H1 (cell line): ENCODE results near the gene SSH2. TPM values are rescaled to one million over a fixed set of nuclear protein-coding genes. Genes with fewer than 3 reads are reported as not detected.

ENCODE experiments used
- CTCF ChIA-PET: fragments of 300-600 bp; sonication (Branson Sonifier 250); formaldehyde crosslinking; loops from one replicate; lab custom pipeline; 2021; ENCODE audit not compliant: partially characterized antibody; lab: Charles Lee
- POLR2A ChIA-PET: fragments of 300-600 bp; sonication (Branson Sonifier 250); formaldehyde crosslinking; loops from one replicate; lab custom pipeline; 2021; ENCODE audit warnings: inconsistent platforms; ENCODE audit not compliant: partially characterized antibody; lab: Charles Lee
- DNase-seq, 2 experiments: peaks; one replicate each; pipeline versions ENCODE4 v3.0.0 to v3.0.0-alpha.2; 2010 to 2022; ENCODE audit warnings: low spot score in 2 of 2, low read depth in 1 of 2, mixed read lengths in 1 of 2
- FAIRE-seq: peaks from 2 replicates; lab custom pipeline; 2011; peaks lifted over from hg19 to GRCh38; lab: Jason Lieb, UNC
- H2AFZ ChIP-seq: 2 replicates; pipeline ENCODE4 v1.8.1; 2012; ENCODE audit warnings: low read length, inconsistent platforms
- H2AK5ac ChIP-seq: 2 replicates; pipeline ENCODE4 v1.6.1; 2013; ENCODE audit warnings: low read depth, low read length
- H2BK120ac ChIP-seq: replicated peaks from 2 replicates; pipeline ENCODE3; 2013; ENCODE audit warnings: low read depth, low read length, inconsistent platforms
- H2BK12ac ChIP-seq: 2 replicates; pipeline ENCODE4 v1.6.1; 2013; ENCODE audit warnings: low read depth, low read length
- H2BK15ac ChIP-seq: 2 replicates; pipeline ENCODE4 v1.6.1; 2013; ENCODE audit warnings: low read length
- H2BK20ac ChIP-seq: 2 replicates; pipeline ENCODE4 v1.6.1; 2013; ENCODE audit warnings: low read length
- H2BK5ac ChIP-seq: 2 replicates; pipeline ENCODE4 v1.6.1; 2013; ENCODE audit warnings: low read depth, low read length
- H3K14ac ChIP-seq: 2 replicates; pipeline ENCODE4 v1.6.1; 2013; ENCODE audit warnings: inconsistent platforms; ENCODE audit not compliant: insufficient read length
- H3K18ac ChIP-seq: 2 replicates; pipeline ENCODE4 v1.6.1; 2013; ENCODE audit warnings: low read length; ENCODE audit errors: extremely low read depth
- H3K23ac ChIP-seq: 2 replicates; pipeline ENCODE4 v1.6.1; 2013; ENCODE audit warnings: inconsistent platforms; ENCODE audit not compliant: insufficient read length
- H3K23me2 ChIP-seq: 2 replicates; pipeline ENCODE4 v1.6.1; 2013; ENCODE audit warnings: low read depth, low read length
- H3K27ac ChIP-seq: 2 replicates; pipeline ENCODE4 v1.6.1; 2011; ENCODE audit warnings: low read depth, low read length, inconsistent platforms
- H3K27me3 ChIP-seq, 4 experiments: replicated peaks in 1 of 4; 1 replicate in 1 of 4; 2 replicates in 3 of 4; pipeline versions ENCODE4 v1.6.1 to v1.8.1; 2011 to 2013; ENCODE audit warnings: low read length in 3 of 4, mild to moderate bottlenecking in 3 of 4, inconsistent platforms in 2 of 4, mixed read lengths in 2 of 4, moderate library complexity in 1 of 4; ENCODE audit not compliant: control insufficient read depth in 3 of 4, insufficient read depth in 3 of 4; ENCODE audit errors: extremely low read depth in 1 of 4
- H3K36me3 ChIP-seq, 4 experiments: 2 replicates each; pipeline versions ENCODE4 v1.6.1 to v1.8.1; 2011 to 2013; ENCODE audit warnings: mild to moderate bottlenecking in 4 of 4, low read length in 3 of 4, moderate library complexity in 2 of 4, control low read depth in 1 of 4, inconsistent platforms in 1 of 4; ENCODE audit not compliant: insufficient read depth in 4 of 4, control insufficient read depth in 2 of 4
- H3K4ac ChIP-seq: replicated peaks from 2 replicates; pipeline ENCODE3; 2013; ENCODE audit warnings: low read length, low read depth, mixed read lengths, inconsistent platforms; ENCODE audit not compliant: insufficient read length
- H3K4me1 ChIP-seq, 4 experiments: replicated peaks in 1 of 4; 1 replicate in 1 of 4; 2 replicates in 3 of 4; pipeline versions ENCODE4 v1.6.1 to v1.8.1; 2011 to 2013; ENCODE audit warnings: low read length in 3 of 4, inconsistent platforms in 2 of 4, mixed read lengths in 1 of 4; ENCODE audit not compliant: insufficient read depth in 4 of 4, control insufficient read depth in 3 of 4
- H3K4me2 ChIP-seq, 2 experiments: 2 replicates each; pipeline versions ENCODE4 v1.6.1 to v1.8.1; 2011 to 2013; ENCODE audit warnings: low read depth in 2 of 2, low read length in 2 of 2, control low read depth in 1 of 2, inconsistent platforms in 1 of 2, mild to moderate bottlenecking in 1 of 2; ENCODE audit not compliant: insufficient read depth in 1 of 2
- H3K4me3 ChIP-seq, 4 experiments: fragments of 200-600, 300-600 bp in 1 of 4; sonication (generic), shearing (Covaris generic), sonication (Bioruptor Twin) in 1 of 4; 2 replicates each; pipeline versions ENCODE4 v1.5.1 to v1.8.1; 2011 to 2016; ENCODE audit warnings: low read length in 4 of 4, low read depth in 3 of 4, control low read depth in 2 of 4, inconsistent platforms in 2 of 4, mild to moderate bottlenecking in 2 of 4, mixed read lengths in 1 of 4, moderate library complexity in 1 of 4; ENCODE audit not compliant: insufficient read depth in 2 of 4; ENCODE audit errors: extremely low read depth in 1 of 4
- H3K56ac ChIP-seq: replicated peaks from 2 replicates; pipeline ENCODE3; 2013; ENCODE audit warnings: low read depth, mild to moderate bottlenecking, mixed read lengths, low read length, inconsistent platforms; ENCODE audit not compliant: insufficient read length
- H3K79me1 ChIP-seq: 2 replicates; pipeline ENCODE4 v1.6.1; 2013; ENCODE audit warnings: low read depth, low read length, control low read depth
- H3K79me2 ChIP-seq, 2 experiments: 2 replicates each; pipeline versions ENCODE4 v1.6.1 to v1.8.1; 2012 to 2013; ENCODE audit warnings: low read length in 2 of 2, mild to moderate bottlenecking in 2 of 2, inconsistent platforms in 1 of 2; ENCODE audit not compliant: insufficient read depth in 2 of 2, control insufficient read depth in 1 of 2
- H3K9ac ChIP-seq, 4 experiments: replicated peaks in 1 of 4; 1 replicate in 1 of 4; 2 replicates in 3 of 4; pipeline versions ENCODE4 v1.6.1 to v1.8.1; 2011 to 2013; ENCODE audit warnings: low read depth in 3 of 4, low read length in 3 of 4, control low read depth in 2 of 4, mild to moderate bottlenecking in 2 of 4, moderate library complexity in 2 of 4, inconsistent platforms in 1 of 4; ENCODE audit errors: extremely low read depth in 1 of 4
- H3K9me3 ChIP-seq, 2 experiments: 2 replicates each; pipeline versions ENCODE4 v1.6.1 to v1.8.1; 2012 to 2013; ENCODE audit warnings: mild to moderate bottlenecking in 2 of 2, moderate library complexity in 2 of 2, control low read depth in 1 of 2, inconsistent platforms in 1 of 2, low read depth in 1 of 2, low read length in 1 of 2, mixed read lengths in 1 of 2; ENCODE audit not compliant: insufficient read depth in 2 of 2
- H4K20me1 ChIP-seq, 2 experiments: replicated peaks in 1 of 2; 2 replicates each; pipeline versions ENCODE3 to v1.8.1; 2011 to 2013; ENCODE audit warnings: inconsistent platforms in 2 of 2, low read length in 2 of 2, mild to moderate bottlenecking in 1 of 2; ENCODE audit not compliant: insufficient read depth in 2 of 2, control insufficient read depth in 1 of 2
- H4K5ac ChIP-seq: 2 replicates; pipeline ENCODE4 v1.6.1; 2013; ENCODE audit warnings: low read length, low read depth, mixed read lengths, inconsistent platforms; ENCODE audit not compliant: insufficient read length
- H4K8ac ChIP-seq: 2 replicates; pipeline ENCODE4 v1.8.0; 2013; ENCODE audit warnings: mild to moderate bottlenecking, moderate library complexity, low read length, inconsistent platforms; ENCODE audit not compliant: insufficient read depth; ENCODE audit errors: extremely low read depth
- H4K91ac ChIP-seq: replicated peaks from 2 replicates; pipeline ENCODE3; 2013; ENCODE audit warnings: low read length, mixed read lengths, inconsistent platforms; ENCODE audit not compliant: insufficient read length
- CHD1 ChIP-seq: IDR thresholded peaks from 2 replicates; pipeline ENCODE4 v1.6.1; 2012; ENCODE audit warnings: low read depth, low read length, improper control_type of control experiment
- CREB1 ChIP-seq: IDR thresholded peaks from 2 replicates; pipeline ENCODE4 v1.6.1; 2012; ENCODE audit warnings: inconsistent platforms
- E2F6 ChIP-seq: IDR thresholded peaks from 2 replicates; pipeline ENCODE4 v1.6.1; 2012; ENCODE audit warnings: inconsistent platforms
- KDM1A ChIP-seq: fragments of 200-600, 300-600 bp; sonication (generic); IDR thresholded peaks from 2 replicates; pipeline ENCODE4 v1.7.1; 2016; ENCODE audit warnings: mild to moderate bottlenecking, low read length, borderline replicate concordance
- NANOG ChIP-seq: IDR thresholded peaks from 2 replicates; pipeline ENCODE4 v1.6.1; 2011; ENCODE audit warnings: low read length, low read depth, mild to moderate bottlenecking, inconsistent platforms; ENCODE audit not compliant: insufficient read depth, poor library complexity, severe bottlenecking
- TAF1 ChIP-seq: IDR thresholded peaks from 2 replicates; pipeline ENCODE4 v1.6.1; 2011; ENCODE audit warnings: mild to moderate bottlenecking, low read depth, low read length
- WGBS, 2 experiments: shearing (Covaris generic) in 1 of 2; methylation state at CpG; one replicate each; pipeline versions ENCODE4 v1.1.6 to v1.1.7; 2013 to 2015; ENCODE audit warnings: low lambda C conversion rate in 2 of 2, mixed read lengths in 2 of 2, inconsistent platforms in 1 of 2, low coverage in 1 of 2, missing lambda C conversion rate in 1 of 2; ENCODE audit not compliant: insufficient replicate concordance in 2 of 2, insufficient coverage in 1 of 2, insufficient read length in 1 of 2; ENCODE audit errors: extremely low coverage in 1 of 2, missing lambda C conversion rate in 1 of 2; 5-methylcytosine and 5-hydroxymethylcytosine counted together
- polyA plus RNA-seq, 7 experiments: library from polyadenylated mRNA; depleted of rRNA in 3 of 7; stranded (reverse) in 5 of 7; unstranded in 2 of 7; fragments of >200 nt in 5 of 7; fragments of 200-250 nt in 2 of 7; gene quantifications; 1 replicate in 5 of 7; 2 replicates in 1 of 7; 4 replicates in 1 of 7; pipeline versions ENCODE4 v1.2.1 to v1.2.3, GENCODE V29; 2011 to 2013; ENCODE audit warnings: missing spikeins in 2 of 7, mixed read lengths in 2 of 7
- total RNA-seq: library from RNA; stranded (reverse); fragmentation: NEBNext Ultra II Directional; extraction: Animal tissue kit (Norgen Biotek cat#: 25700); gene quantifications from 2 replicates; pipeline ENCODE4 v1.2.1, GENCODE V29; 2021

The SSH2 gene
- total and polyA plus RNA-seq, 2 of the 8 experiments (the other 6 are each of a cell fraction or from before 2014, with no cell fraction given): 5.2 to 15.9 TPM

DNA sequence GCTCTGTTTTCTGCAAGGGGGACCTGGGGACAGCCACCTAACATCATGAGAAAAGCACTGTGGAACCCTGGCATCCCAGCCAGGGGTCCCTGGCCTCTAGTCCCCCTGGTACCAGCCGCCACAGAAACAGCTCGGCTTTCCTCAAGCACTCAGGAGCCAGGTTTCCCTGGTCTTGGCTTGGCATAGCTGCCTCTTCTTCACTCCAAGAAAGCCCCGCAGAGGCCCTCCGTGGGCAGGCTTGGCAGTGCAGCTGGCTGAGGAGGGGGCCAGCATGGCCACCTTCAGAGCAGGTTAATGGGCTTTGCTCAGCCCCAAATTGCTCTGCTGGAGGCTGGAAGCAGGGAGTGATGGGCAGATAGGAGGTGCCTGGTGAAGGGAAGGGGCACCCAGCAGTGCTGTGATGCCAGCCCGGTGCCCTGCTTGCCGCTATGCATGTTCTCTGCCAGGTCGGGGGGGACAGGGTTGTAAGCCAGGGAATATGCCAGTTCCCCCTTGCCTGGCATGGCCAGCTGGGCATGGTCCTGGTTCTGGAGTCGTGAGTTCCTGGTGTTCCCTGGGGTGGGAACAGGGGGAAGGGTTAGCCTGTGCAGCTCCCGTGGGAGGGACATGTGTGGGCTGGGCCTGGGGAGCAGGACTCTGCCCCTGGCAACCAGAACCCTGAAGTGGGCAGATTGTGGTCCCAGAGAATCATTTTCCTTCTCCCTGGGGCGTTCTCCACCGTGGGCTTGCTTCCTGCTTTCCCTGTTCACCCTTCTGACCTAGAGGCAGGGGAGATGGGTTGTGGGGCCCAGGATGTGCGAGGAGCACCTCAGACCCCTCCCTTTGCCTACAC is 333.9 kb downstream of the SSH2 start:
- ChIA-PET CTCF (interaction anchor here (1.0 to 8.1 kb wide), 7 partner anchors 13 to 335 kb away, joined by 3 to 74 read pairs (median 4); no protein-coding TSS in a partner anchor), POLR2A (interaction anchor here (0.6 to 1.3 kb wide), 3 partner anchors 11 to 120 kb away, joined by 3 to 4 read pairs (median 3); no protein-coding TSS in a partner anchor)
- Histone ChIP-seq H2BK12ac (peak overlapping the region; percentile 98; the same call in 1 of the 2 replicates), H3K9me3 (no peaks in the 10 kb centered on the region), H3K14ac (no peak overlapping the region), H3K56ac (no peak overlapping the region), H3K23ac (no peak overlapping the region), H3K79me1 (peaks cover 9% of the 10 kb centered on the region), H3K36me3 (no peaks in the 10 kb centered on the region), H3K79me2 (peaks cover 0 to 40% of the 10 kb centered on the region in 2 experiments; a peak in 2 of 4 replicates), H3K23me2 (peaks cover 18% of the 10 kb centered on the region), H3K4ac (no peak overlapping the region), H3K18ac (peak overlapping the region; percentile 5; the same call in 1 of the 2 replicates), H4K20me1 (peaks cover 0 to 20% of the 10 kb centered on the region in 2 experiments), H2AK5ac (peak overlapping the region; percentile 85; the same call in 1 of the 2 replicates), H3K4me3 (no peak overlapping the region), H3K4me2 (peak overlapping the region; percentile 57 to 75; a peak in 3 of 4 replicates), H2AFZ (no peak overlapping the region), H3K27me3 (no peaks in the 10 kb centered on the region), H4K8ac (0 out of 2 replicates have a peak overlapping the region, but pooled peaks have one; percentile 9), H3K9ac (no peak overlapping the region), H3K27ac (no peak overlapping the region), H2BK5ac (0 out of 2 replicates have a peak overlapping the region, but pooled peaks have one; percentile 93), H2BK120ac (peak overlapping the region; percentile 26), H2BK20ac (no peak overlapping the region), H3K4me1 (peaks cover 10 to 48% (median 32%) of the 10 kb centered on the region in 4 experiments), H4K91ac (peak overlapping the region; percentile 82), H4K5ac (no peak overlapping the region), H2BK15ac (no peak overlapping the region)
- WGBS, 2 experiments: 80% methylated on average over 12 of the region's 12 CpGs; no CpG with 5 or more reads in 1 of the 2 experiments
- no peak for FAIRE-seq
- DNase-seq: no peak
- TF ChIP-seq TAF1: no peak
- TF ChIP-seq CHD1: no peak
- TF ChIP-seq E2F6: no peak
- no peak for TF ChIP-seq NANOG
- TF ChIP-seq CREB1: no peak
- TF ChIP-seq KDM1A: no peak
